GM12878 (cell line): ENCODE results near the gene NXN. TPM values are rescaled to one million over a fixed set of nuclear protein-coding genes. Genes with fewer than 3 reads are reported as not detected.

ENCODE experiments used
- ATAC-seq: fragments of 200-7000 bp; cut with Tn5 transposase; 3 replicates; pipeline ENCODE4 v1.9.1; 2020; ENCODE audit warnings: mild to moderate bottlenecking, moderate library complexity
- BruUV-seq: library from RNA; stranded (reverse); fragments of 400-500 nt; replicated peaks from 2 replicates; lab custom pipeline; 2021; lab: Mats Ljungman, UMichigan
- CTCF ChIA-PET: fragments of 300-600 bp; sonication (Branson Sonifier 250); formaldehyde crosslinking; extraction: SDS; loops from one replicate; lab custom pipeline; 2021; ENCODE audit warnings: inconsistent platforms; lab: Yijun Ruan, JAX
- POLR2A ChIA-PET: fragments of 350-600 bp; formaldehyde crosslinking; extraction: SDS; loops from one replicate; lab custom pipeline; 2021; ENCODE audit warnings: inconsistent platforms; lab: Charles Lee
- RAD21 ChIA-PET: fragments of 300-600 bp; sonication (Branson Sonifier 250); formaldehyde crosslinking; loops from one replicate; lab custom pipeline; 2023; ENCODE audit warnings: antibody characterized with exemption; ENCODE audit not compliant: unreplicated experiment; lab: Charles Lee
- SMC1A ChIA-PET: fragments of 300-600 bp; sonication (Branson Sonifier 250); formaldehyde crosslinking; loops from one replicate; lab custom pipeline; 2023; ENCODE audit not compliant: unreplicated experiment, uncharacterized antibody; lab: Charles Lee
- DNase-seq: peaks from one replicate; pipeline ENCODE4 v3.0.0-alpha.2; 2011; ENCODE audit warnings: low read depth, low spot score
- FAIRE-seq: peaks from 3 replicates; lab custom pipeline; 2011; peaks lifted over from hg19 to GRCh38; lab: Jason Lieb, UNC
- H2AFZ ChIP-seq: 2 replicates; pipeline ENCODE4 v1.6.0; 2011; ENCODE audit warnings: low read depth, low read length, control low read depth; ENCODE audit not compliant: control insufficient read depth
- H3K27ac ChIP-seq: 2 replicates; pipeline ENCODE4 v1.5.1; 2011; ENCODE audit warnings: control low read depth; ENCODE audit not compliant: control insufficient read depth, insufficient read depth
- H3K27me3 ChIP-seq, 2 experiments: replicated peaks in 1 of 2; 2 replicates each; pipeline versions ENCODE4 v1.6.0 to v1.6.1; 2011; ENCODE audit warnings: low read length in 1 of 2; ENCODE audit not compliant: control insufficient read depth in 2 of 2, insufficient read depth in 2 of 2
- H3K36me3 ChIP-seq, 2 experiments: 2 replicates each; pipeline ENCODE4 v1.5.1; 2011; ENCODE audit warnings: low read length in 1 of 2; ENCODE audit not compliant: control insufficient read depth in 2 of 2, insufficient read depth in 2 of 2
- H3K4me1 ChIP-seq: 2 replicates; pipeline ENCODE4 v1.6.1; 2011; ENCODE audit warnings: mild to moderate bottlenecking, low read length, moderate library complexity, mixed read lengths; ENCODE audit not compliant: control insufficient read depth, insufficient read depth
- H3K4me2 ChIP-seq: 2 replicates; pipeline ENCODE4 v1.6.0; 2011; ENCODE audit warnings: control low read depth; ENCODE audit not compliant: control insufficient read depth, insufficient read depth
- H3K4me3 ChIP-seq: fragments of 200-600 bp; sonication (generic); 2 replicates; pipeline ENCODE4 v1.5.1; 2016
- H3K79me2 ChIP-seq: 2 replicates; pipeline ENCODE4 v1.6.0; 2011; ENCODE audit warnings: low read length; ENCODE audit not compliant: control insufficient read depth, insufficient read depth
- H3K9ac ChIP-seq: 2 replicates; pipeline ENCODE4 v1.8.0; 2011; ENCODE audit warnings: low read length, control low read depth, mixed read lengths; ENCODE audit not compliant: control insufficient read depth, insufficient read depth
- H3K9me3 ChIP-seq: replicated peaks from 3 replicates; pipeline ENCODE4 v1.5.1; 2011; ENCODE audit warnings: mild to moderate bottlenecking, low read length; ENCODE audit not compliant: control insufficient read depth, insufficient read depth
- H4K20me1 ChIP-seq: 2 replicates; pipeline ENCODE4 v1.6.0; 2011; ENCODE audit not compliant: control insufficient read depth, insufficient read depth
- FOS ChIP-seq: IDR thresholded peaks from 3 replicates; pipeline ENCODE4 v1.6.1; 2011; ENCODE audit warnings: borderline replicate concordance; ENCODE audit not compliant: insufficient read length; ENCODE audit errors: extremely low read depth
- FOXM1 ChIP-seq: IDR thresholded peaks from 2 replicates; pipeline ENCODE4 v1.6.1; 2012; ENCODE audit warnings: low read depth, mild to moderate bottlenecking, inconsistent platforms, low read length, moderate library complexity
- JUND ChIP-seq: IDR thresholded peaks from 2 replicates; pipeline ENCODE4 v1.6.1; 2012; ENCODE audit warnings: low read depth, mild to moderate bottlenecking, low read length, improper control_type of control experiment, moderate library complexity
- NFYB ChIP-seq: IDR thresholded peaks from 2 replicates; pipeline ENCODE4 v1.6.1; 2011; ENCODE audit warnings: low read depth, mild to moderate bottlenecking, low read length, improper control_type of control experiment, moderate library complexity; ENCODE audit not compliant: insufficient read depth
- SKIL ChIP-seq: fragments of 450-650 bp; IDR thresholded peaks from 2 replicates; pipeline ENCODE4 v1.6.1; 2017; ENCODE audit warnings: mild to moderate bottlenecking, low read depth, inconsistent platforms; ENCODE audit not compliant: poor library complexity, severe bottlenecking
- SRF ChIP-seq, 2 experiments: IDR thresholded peaks; 2 replicates each; pipeline ENCODE4 v1.6.1; 2011; ENCODE audit warnings: low read depth in 2 of 2, low read length in 2 of 2, mild to moderate bottlenecking in 1 of 2, moderate library complexity in 1 of 2
- TCF7 ChIP-seq: IDR thresholded peaks from 2 replicates; pipeline ENCODE4 v1.6.1; 2014; ENCODE audit warnings: antibody characterized with exemption, borderline replicate concordance
- WGBS: methylation state at CpG from one replicate; pipeline ENCODE4 v1.1.6; 2016; ENCODE audit warnings: low lambda C conversion rate; ENCODE audit not compliant: insufficient replicate concordance, insufficient coverage; ENCODE audit errors: missing lambda C conversion rate; 5-methylcytosine and 5-hydroxymethylcytosine counted together
- in situ Hi-C: fragments of 300-500 bp; cut with MboI; formaldehyde crosslinking; loops from 9 replicates; pipeline ENCODE4 v1.14.3; 2018; ENCODE audit warnings: mixed read lengths
- intact Hi-C: fragments of 100-400 bp; cut with micrococcal nuclease; formaldehyde crosslinking; loops from one replicate; pipeline ENCODE4 v1.14.2; 2022; ENCODE audit not compliant: unreplicated experiment
- polyA plus RNA-seq, 11 experiments: library from polyadenylated mRNA; depleted of rRNA in 4 of 11; unstranded in 6 of 11; stranded (reverse) in 5 of 11; fragments of >200 nt; fragmentation: Nextera tagmentation in 4 of 11; fragmentation: Illumina TruSeq in 1 of 11; extraction: Ambion mirVana in 4 of 11; extraction: Trizol in 1 of 11; gene quantifications; 1 replicate in 1 of 11; 2 replicates in 10 of 11; pipeline versions ENCODE4 v1.2.1 to v1.2.3, GENCODE V29; 2011 to 2016; ENCODE audit warnings: inconsistent platforms in 2 of 11, missing spikeins in 2 of 11, low read depth in 1 of 11
- total RNA-seq, 4 experiments: library from RNA; depleted of rRNA in 3 of 4; stranded (reverse); fragments of >200 nt in 3 of 4; fragmentation: Illumina TruSeq in 1 of 4; extraction: Trizol in 1 of 4; gene quantifications; 2 replicates each; pipeline versions ENCODE4 v1.2.1 to v1.2.3, GENCODE V29; 2013 to 2021

NXN gene
- total and polyA plus RNA-seq, 10 of the 15 experiments (the other 5 are each of a cell fraction or from before 2014, with no cell fraction given), result 0.04 to 1.2 (median 0.30) TPM

- no peak overlapping the region for H3K4me3 ChIP-seq
- in situ Hi-C loops (no loop called here), intact Hi-C loops (loop anchor here (10.0 kb wide), 1 partner anchor 269 kb away; the partner anchor contains the start of gene VPS53)
- TF ChIP-seq SKIL (no peak), NFYB (no peak), SRF (IDR thresholded peaks at IDR 0.05; ENCODE audit: low read depth in 2 of 2, low read length in 2 of 2) (no peak), FOS (no peak), JUND (no peak), FOXM1 (no peak), TCF7 (no peak)
- ChIA-PET CTCF (interaction anchor here (1.3 kb wide), 1 partner anchor 105 kb away, joined by 3 read pairs; no protein-coding TSS in a partner anchor), SMC1A (no interaction called here), RAD21 (no interaction called here), POLR2A (no interaction called here)
- H3K9me3 ChIP-seq, result no peaks in the 10 kb centered on the region
- no peak for ATAC-seq
- H3K4me2 ChIP-seq, result no peak overlapping the region
- no peaks in the 10 kb centered on the region for H3K79me2 ChIP-seq
- H3K4me1 ChIP-seq, result peaks cover 7% of the 10 kb centered on the region; the same call in 1 of the 2 replicates
- no peak for DNase-seq
- no peaks in the 10 kb centered on the region for H3K27me3 ChIP-seq
- H2AFZ ChIP-seq, result no peak overlapping the region
- WGBS, result 19% methylated on average over 3 of the region's 3 CpGs
- H4K20me1 ChIP-seq, result no peaks in the 10 kb centered on the region
- no peak overlapping the region for H3K27ac ChIP-seq
- no peaks in the 10 kb centered on the region for H3K36me3 ChIP-seq
- BruUV-seq, result no TSS peak
- FAIRE-seq, result no peak
- no peak overlapping the region for H3K9ac ChIP-seq
Measured at GRCh38 chr17:983921-984320, 4.3 kb upstream of the NXN start.
